ENCODE measurements around the gene MICAL2. TPM values are rescaled to one million over a fixed set of nuclear protein-coding genes. Genes with fewer than 3 reads are reported as not detected.
A peak's percentile ranks its signal among the peaks of the same experiment; 100 is the strongest.
"Not testable (repeated sequence)": the region's sequence is repeated elsewhere in the genome, so short reads cannot be mapped to it uniquely, and the experiment has no call there.

Gene MICAL2
- total RNA-seq, 1 donor from 2014 or later: 79.6 TPM

DNA sequence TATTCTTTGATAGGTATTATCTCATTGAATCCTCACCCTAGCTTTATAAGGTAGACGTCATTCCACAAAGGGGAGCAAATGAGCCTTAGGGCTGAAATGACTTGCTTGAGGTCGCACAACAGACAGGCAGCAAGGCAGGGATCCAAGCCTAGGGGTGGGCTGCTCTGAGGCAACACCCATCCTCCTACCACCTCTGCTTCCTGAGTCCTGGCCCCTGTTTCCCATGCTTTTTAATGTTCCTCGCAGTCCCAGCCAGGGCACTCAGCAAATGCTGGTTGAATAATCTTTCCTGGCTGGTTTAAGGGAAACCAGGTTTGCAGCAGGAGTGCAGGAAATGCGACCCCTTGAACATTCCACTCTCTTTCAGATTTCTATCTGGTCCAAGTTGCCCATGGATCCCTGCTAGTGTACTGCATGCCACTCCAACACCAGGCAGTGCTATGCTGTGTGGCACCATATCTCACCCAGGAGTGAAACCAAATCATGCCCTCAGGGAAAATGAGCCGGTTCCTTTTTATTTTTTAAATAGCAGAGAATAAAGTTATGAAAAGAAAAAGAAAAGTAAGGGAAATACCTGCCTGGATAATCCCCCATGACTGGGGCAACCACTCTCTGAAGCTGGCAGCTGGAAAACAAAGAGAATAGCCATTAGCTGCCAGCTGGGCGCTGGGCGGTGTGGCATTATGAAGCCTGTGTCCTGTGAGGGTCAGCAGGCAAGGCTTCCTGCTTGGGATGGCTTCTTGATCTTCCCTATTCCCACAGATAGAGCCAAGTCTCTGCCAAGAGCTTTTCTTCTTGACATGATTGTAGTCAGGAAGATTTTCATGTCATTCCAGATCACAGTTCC is 21.8 kb downstream of the MICAL2 start:
- peak; percentile 61 to 76 for DNase-seq (ENCODE audit: low read depth in 2 of 2)

DNA sequence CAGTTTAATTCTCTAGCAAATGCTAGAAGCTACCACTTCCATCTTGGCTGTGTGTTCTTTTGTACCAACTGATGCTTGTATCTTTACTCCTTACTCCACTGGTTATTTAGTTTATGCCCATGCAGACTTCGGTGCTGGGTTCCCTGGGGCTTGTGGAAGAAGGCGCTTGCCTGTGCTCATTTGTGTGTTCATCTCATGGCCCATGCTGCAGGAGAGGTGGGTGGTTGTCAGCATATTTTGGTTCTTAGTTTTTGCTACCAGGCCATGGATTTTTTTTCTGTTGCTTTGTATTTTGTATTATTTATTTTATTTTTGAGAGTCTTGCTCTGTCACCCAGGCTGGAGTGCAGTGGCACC is 22.4 kb downstream of the MICAL2 start:
- DNase-seq (ENCODE audit: low read depth in 2 of 2): no peak

GRCh38 chr11:12133547-12134235 is 23.3 kb downstream of the MICAL2 start:
- no peak for DNase-seq (ENCODE audit: low read depth in 2 of 2)

DNA sequence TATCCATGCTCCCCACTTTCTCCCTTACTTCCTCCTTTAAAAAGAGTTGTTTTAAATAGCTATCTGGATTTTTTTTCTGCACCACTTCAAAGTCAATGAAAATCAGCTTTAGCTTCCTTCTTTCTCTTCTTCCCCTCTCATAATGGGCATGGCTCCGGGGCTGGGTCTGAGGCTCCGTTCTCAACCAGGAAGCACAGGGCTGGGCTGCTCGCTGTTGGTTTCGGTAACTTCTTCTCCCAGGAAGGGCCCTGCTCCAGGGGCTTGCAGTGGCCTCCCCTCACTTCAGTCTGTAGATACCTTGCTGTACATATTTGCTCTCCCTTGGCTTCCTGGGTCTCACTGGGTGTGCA is 23.8 kb downstream of the MICAL2 start:
- no peak for DNase-seq (ENCODE audit: low read depth in 2 of 2)

- no peak for DNase-seq (ENCODE audit: low read depth in 2 of 2)
Measured at GRCh38 chr11:12135185-12135584, 24.8 kb downstream of the MICAL2 start.

- DNase-seq (ENCODE audit: low read depth in 2 of 2): no peak
Measured at GRCh38 chr11:12137005-12137690, 26.8 kb downstream of the MICAL2 start.

GRCh38 chr11:12137938-12138731 is 27.7 kb downstream of the MICAL2 start:
- DNase-seq (ENCODE audit: low read depth in 2 of 2): peak in 1 of 2 donors; percentile 56

GRCh38 chr11:12139144-12139881 is 28.9 kb downstream of the MICAL2 start:
- no peak for DNase-seq (ENCODE audit: low read depth in 2 of 2)

DNA sequence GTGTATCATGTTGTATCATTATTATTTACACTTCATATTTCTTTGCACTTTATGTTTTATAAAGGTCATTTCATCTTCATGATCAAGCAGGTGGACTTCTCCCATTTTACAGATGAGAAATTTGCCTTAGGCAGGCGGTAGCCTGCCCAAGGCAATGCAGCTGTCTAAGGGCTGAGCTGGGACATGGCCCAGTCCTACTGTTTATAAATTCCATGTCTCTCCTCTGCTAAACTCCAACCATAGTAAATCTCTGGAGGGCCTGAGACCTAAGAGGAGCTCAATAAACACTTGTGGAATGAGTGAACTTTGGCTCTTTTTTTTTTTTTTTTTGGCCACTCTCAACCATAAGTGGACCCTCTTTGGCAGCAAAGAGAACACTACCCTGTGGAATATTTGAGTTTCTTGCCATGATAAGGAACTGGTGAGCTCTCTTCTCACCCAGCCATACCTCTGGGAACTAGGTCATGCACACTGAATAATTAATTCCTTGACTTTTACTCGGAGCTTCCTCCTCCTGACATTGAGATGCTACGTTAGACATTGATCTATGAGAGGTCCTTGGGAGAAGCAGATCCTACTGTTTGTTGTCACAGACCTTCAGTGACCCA is 29.9 kb downstream of the MICAL2 start:
- no peak for DNase-seq (ENCODE audit: low read depth in 2 of 2)

DNA sequence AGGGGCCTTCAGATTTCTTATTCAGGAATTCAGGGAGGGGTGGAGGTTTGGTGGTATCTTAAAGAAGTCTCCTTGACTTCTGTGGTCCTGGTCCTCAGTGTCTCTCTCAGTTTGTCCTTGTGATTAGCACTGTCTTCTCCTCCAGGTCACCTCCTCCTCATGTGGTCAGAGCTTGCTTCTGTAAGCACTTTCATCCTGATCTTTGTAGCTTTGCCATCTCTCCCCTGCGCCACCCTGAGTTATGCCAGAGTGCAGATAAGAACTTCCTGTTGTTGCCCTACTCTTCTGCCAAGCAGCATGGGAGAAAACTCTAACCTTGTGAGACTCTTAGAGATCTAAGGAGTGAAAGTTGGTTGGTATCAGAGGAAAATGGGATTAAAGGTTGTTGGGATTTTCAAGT is 30.9 kb downstream of the MICAL2 start:
- DNase-seq (ENCODE audit: low read depth in 2 of 2): no peak

DNA sequence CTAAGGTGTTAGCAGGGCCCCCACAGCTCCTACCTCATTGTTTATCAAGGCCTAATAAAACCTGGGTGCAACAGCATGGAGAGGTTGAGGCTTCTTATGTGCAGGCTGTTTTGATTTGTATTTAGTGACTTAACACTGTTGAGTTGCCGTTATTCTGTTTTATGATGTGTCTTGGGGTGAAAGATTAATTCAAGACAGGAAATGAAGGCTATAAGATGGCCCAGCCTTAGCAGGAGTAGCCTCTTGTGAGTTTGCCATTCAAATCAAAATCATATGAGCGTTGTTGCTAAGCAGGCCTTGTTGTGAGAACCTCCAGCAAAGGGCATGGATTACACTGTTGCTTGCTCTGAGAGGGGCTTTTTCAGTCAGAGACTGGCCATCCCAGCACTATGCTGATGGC is 31.8 kb downstream of the MICAL2 start:
- no peak for DNase-seq (ENCODE audit: low read depth in 2 of 2)

GRCh38 chr11:12142909-12143308 is 32.5 kb downstream of the MICAL2 start:
- DNase-seq (ENCODE audit: low read depth in 2 of 2): no peak

GRCh38 chr11:12143461-12144258 is 33.3 kb downstream of the MICAL2 start:
- no peak for DNase-seq (ENCODE audit: low read depth in 2 of 2)

- no peak for DNase-seq (ENCODE audit: low read depth in 2 of 2)
Measured at GRCh38 chr11:12144330-12145174, 34.2 kb downstream of the MICAL2 start.

- not testable (repeated sequence) for DNase-seq (ENCODE audit: low read depth in 2 of 2)
Measured at GRCh38 chr11:12146678-12147077, 36.3 kb downstream of the MICAL2 start.

- no peak for DNase-seq (ENCODE audit: low read depth in 2 of 2)
Measured at GRCh38 chr11:12147827-12148226, 37.4 kb downstream of the MICAL2 start.

- no peak for DNase-seq (ENCODE audit: low read depth in 2 of 2)
Measured at GRCh38 chr11:12148466-12148865, 38.1 kb downstream of the MICAL2 start.

DNA sequence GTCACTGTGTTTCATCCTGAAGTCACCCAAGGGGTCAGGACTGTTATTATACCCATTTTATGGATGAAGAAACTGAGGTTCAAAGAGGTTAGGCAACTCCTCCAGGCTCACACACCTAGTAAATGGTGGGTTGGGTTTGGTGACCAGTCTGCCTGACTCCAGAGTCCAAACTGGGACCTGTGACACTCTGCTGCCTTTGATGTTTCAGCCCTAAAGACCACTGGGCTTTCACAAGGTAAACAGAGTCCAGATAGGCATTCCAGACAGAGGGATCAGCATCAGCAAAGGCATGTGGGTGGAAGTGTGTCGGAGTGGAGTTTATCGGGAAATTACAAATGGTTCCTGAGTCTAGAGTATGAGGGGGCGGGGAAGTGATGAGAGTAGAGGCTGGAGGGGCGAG is 38.5 kb downstream of the MICAL2 start:
- DNase-seq (ENCODE audit: low read depth in 2 of 2): no peak
